Measurements from ENCODE around the gene NEK6. TPM values are rescaled to one million over a fixed set of nuclear protein-coding genes. Genes with fewer than 3 reads are reported as not detected.

NEK6 gene
- total and polyA plus RNA-seq, 8 donors: 38.4 to 132 (median 45.0) TPM

GRCh38 chr9:124345751-124346281 lies 88.1 kb downstream of the NEK6 start:
- Histone ChIP-seq H3K27me3 (no peaks in the 10 kb centered on the region), H3K9me3 (no peaks in the 10 kb centered on the region), H3K27ac (no peak overlapping the region), H3K4me3 (no peak overlapping the region), H3K4me1 (peaks cover 3 to 12% of the 10 kb centered on the region in 2 donors), H3K36me3 (peaks cover 0 to 97% of the 10 kb centered on the region in 2 donors)
- no peak for ATAC-seq
- intact Hi-C loops (cut with DNase I): no loop called here
- no peak for TF ChIP-seq CTCF (IDR thresholded peaks at IDR 0.05)
- peak in 1 of 4 donors; percentile 41 for DNase-seq

DNA sequence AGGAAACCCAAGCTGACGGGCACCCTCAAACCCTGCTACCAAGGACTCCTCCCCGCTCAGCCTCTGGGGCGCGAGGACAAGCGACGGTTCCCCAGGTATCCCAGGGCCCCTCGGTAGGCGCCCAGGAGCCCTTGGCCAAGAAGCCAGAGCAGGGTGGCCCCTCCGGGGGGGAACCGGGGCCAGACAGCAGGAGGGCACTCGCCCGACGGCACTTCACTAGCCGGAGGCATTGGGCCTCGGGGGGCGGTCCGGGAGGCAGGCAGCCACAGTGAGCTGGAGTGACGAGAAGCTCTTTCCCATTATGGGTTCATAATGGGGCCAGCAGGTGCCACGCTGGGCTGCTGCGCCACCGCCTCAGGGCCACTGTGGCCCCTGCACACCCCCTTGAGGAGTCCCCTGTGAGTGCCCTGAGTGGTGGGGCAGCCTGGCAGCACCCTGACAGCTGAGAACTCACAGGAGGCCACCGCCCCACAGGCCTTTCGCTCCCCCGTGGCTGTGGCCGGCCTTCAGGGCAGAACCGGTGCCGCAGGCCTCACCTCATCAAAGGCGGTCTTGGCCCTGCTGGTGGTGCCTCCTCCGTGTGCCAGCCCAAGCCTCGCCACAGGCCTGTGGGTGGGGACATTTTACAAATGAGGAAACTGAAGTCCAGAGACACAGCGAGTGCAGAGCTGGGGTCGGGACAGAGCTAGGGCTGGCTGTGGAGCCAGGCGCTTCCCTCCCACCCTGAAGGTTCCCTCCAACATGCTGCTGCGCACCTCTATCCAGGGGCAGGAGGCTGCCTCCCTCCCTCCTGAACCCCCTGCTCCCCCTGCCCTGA lies 88.8 kb downstream of the NEK6 start:
- ATAC-seq (no peak), DNase-seq (peak in 1 of 4 donors; percentile 74)
- intact Hi-C loops (cut with DNase I): no loop called here
- no peak overlapping the region for H3K27ac ChIP-seq
- peaks cover 3 to 15% of the 10 kb centered on the region in 2 donors for H3K4me1 ChIP-seq
- H3K27me3 ChIP-seq: no peaks in the 10 kb centered on the region
- TF ChIP-seq CTCF (IDR thresholded peaks at IDR 0.05): no peak
- H3K9me3 ChIP-seq: no peaks in the 10 kb centered on the region
- peaks cover 0 to 97% of the 10 kb centered on the region in 2 donors for H3K36me3 ChIP-seq
- H3K4me3 ChIP-seq: no peak overlapping the region

DNA sequence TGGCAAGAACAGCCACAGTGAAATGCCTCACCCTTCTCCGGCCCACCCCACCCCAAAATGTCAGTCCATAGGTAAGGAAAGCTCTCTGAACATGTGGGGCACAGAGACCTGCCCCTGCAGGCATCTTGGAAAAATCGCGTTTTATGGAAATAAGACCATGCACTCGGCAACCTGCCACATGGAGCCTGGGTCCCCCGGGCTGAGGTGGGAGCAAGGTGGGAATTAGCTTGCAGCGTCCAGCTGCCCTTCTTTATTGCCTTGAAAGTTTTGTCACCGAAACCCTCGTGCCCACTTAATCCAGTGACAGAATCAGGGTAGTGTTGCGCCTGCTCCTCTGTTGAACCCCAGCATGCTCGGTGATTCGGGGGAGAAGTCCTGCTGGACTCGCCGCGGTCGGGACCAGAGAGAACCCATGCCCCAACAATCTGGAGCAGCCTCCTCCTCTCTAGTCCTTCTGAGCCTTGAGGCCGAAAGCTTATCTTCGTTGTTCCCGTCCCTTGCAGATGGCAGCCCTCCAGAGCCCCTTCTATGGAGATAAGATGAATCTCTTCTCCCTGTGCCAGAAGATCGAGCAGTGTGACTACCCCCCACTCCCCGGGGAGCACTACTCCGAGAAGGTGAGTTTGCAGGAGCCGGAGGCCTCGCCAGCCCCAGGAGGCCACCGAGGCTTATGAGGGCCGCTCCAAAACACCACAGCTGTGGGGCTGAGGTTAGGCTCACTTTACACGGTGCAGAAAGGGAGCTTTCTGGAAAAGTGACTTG lies 89.6 kb downstream of the NEK6 start:
- Histone ChIP-seq H3K27me3 (no peaks in the 10 kb centered on the region), H3K4me1 (peaks cover under 1 to 13% of the 10 kb centered on the region in 2 donors), H3K36me3 (peaks cover 0 to 97% of the 10 kb centered on the region in 2 donors), H3K4me3 (no peak overlapping the region), H3K27ac (no peak overlapping the region), H3K9me3 (no peaks in the 10 kb centered on the region)
- intact Hi-C loops (cut with DNase I): no loop called here
- TF ChIP-seq CTCF (IDR thresholded peaks at IDR 0.05): no peak
- peak in 1 of 4 donors; percentile 27 for DNase-seq
- no peak for ATAC-seq

GRCh38 chr9:124347968-124348358 lies 90.2 kb downstream of the NEK6 start:
- intact Hi-C loops (cut with DNase I): no loop called here
- Histone ChIP-seq H3K4me1 (peaks cover 0 to 8% of the 10 kb centered on the region in 2 donors), H3K4me3 (no peak overlapping the region), H3K9me3 (no peaks in the 10 kb centered on the region), H3K27me3 (no peaks in the 10 kb centered on the region), H3K36me3 (peaks cover 0 to 98% of the 10 kb centered on the region in 2 donors), H3K27ac (no peak overlapping the region)
- no peak for ATAC-seq
- no peak for TF ChIP-seq CTCF (IDR thresholded peaks at IDR 0.05)
- DNase-seq: peak in 2 of 4 donors; percentile 23 to 27

- intact Hi-C loops (cut with DNase I): no loop called here
- DNase-seq: no peak
Measured at GRCh38 chr9:124348363-124348762, 90.6 kb downstream of the NEK6 start.

More at GRCh38 chr9:124348363-124348762, 90.6 kb downstream of the NEK6 start:
- Histone ChIP-seq H3K4me3 (no peak overlapping the region), H3K9me3 (no peaks in the 10 kb centered on the region), H3K4me1 (peaks cover 0 to 8% of the 10 kb centered on the region in 2 donors), H3K27me3 (no peaks in the 10 kb centered on the region), H3K36me3 (peaks cover 0 to 100% of the 10 kb centered on the region in 2 donors), H3K27ac (no peak overlapping the region)
- TF ChIP-seq CTCF (IDR thresholded peaks at IDR 0.05): no peak
- ATAC-seq: no peak

All from left lung (tissue), 10 donors.